HG02943 (cell line): ENCODE results near the gene RND3.

Source experiments
- ATAC-seq: cut with Tn5 transposase; IDR thresholded peaks from one replicate; pipeline ENCODE4 v1.9.1; 2021; ENCODE audit warnings: mild to moderate bottlenecking, low read depth, moderate library complexity; ENCODE audit not compliant: unreplicated experiment

RND3 gene

GRCh38 chr2:150445398-150445797, 42.1 kb downstream of the RND3 start:
- ATAC-seq, result no peak

GRCh38 chr2:150442484-150442883, 45.0 kb downstream of the RND3 start:
- ATAC-seq, result no peak

GRCh38 chr2:150441784-150442183, 45.7 kb downstream of the RND3 start:
- ATAC-seq, result no peak

GRCh38 chr2:150441226-150441625, 46.2 kb downstream of the RND3 start:
- ATAC-seq, result no peak

GRCh38 chr2:150438654-150439053, 48.8 kb downstream of the RND3 start:
- ATAC-seq, result no peak

- no peak for ATAC-seq
Measured at GRCh38 chr2:150438041-150438440, 49.4 kb downstream of the RND3 start.

GRCh38 chr2:150432312-150432625, 55.2 kb downstream of the RND3 start:
- no peak for ATAC-seq

GRCh38 chr2:150431561-150432311, 55.7 kb downstream of the RND3 start:
- ATAC-seq, result no peak

- no peak for ATAC-seq
Measured at GRCh38 chr2:150429384-150429961, 58.0 kb downstream of the RND3 start.

GRCh38 chr2:150428641-150429040, 58.8 kb downstream of the RND3 start:
- no peak for ATAC-seq

GRCh38 chr2:150427298-150427697, 60.2 kb downstream of the RND3 start:
- ATAC-seq, result no peak

- no peak for ATAC-seq
Measured at GRCh38 chr2:150426724-150427123, 60.7 kb downstream of the RND3 start.

- no peak for ATAC-seq
Measured at GRCh38 chr2:150426315-150426714, 61.2 kb downstream of the RND3 start.

- no peak for ATAC-seq
Measured at GRCh38 chr2:150425121-150425955, 62.1 kb downstream of the RND3 start.

GRCh38 chr2:150424406-150424805, 63.1 kb downstream of the RND3 start:
- ATAC-seq, result no peak

- ATAC-seq, result no peak
Measured at GRCh38 chr2:150421126-150421651, 66.3 kb downstream of the RND3 start.

- ATAC-seq, result no peak
Measured at GRCh38 chr2:150418916-150419315, 68.6 kb downstream of the RND3 start.
